GM12873 (cell line): ENCODE measurements around the gene AHDC1.

Source experiments
- CTCF ChIP-seq: IDR thresholded peaks from 2 replicates; pipeline ENCODE4 v1.5.1; 2012; ENCODE audit warnings: low read depth, mild to moderate bottlenecking, moderate library complexity, low read length, control low read depth; ENCODE audit not compliant: insufficient read depth; ENCODE audit errors: missing control alignments

Gene AHDC1

GRCh38 chr1:27630859-27631491 lies 27.0 kb upstream of the AHDC1 start:
- no peak for TF ChIP-seq CTCF

- TF ChIP-seq CTCF: no peak
Measured at GRCh38 chr1:27628712-27629111, 24.8 kb upstream of the AHDC1 start.

GRCh38 chr1:27627061-27627460 lies 23.1 kb upstream of the AHDC1 start:
- TF ChIP-seq CTCF: no peak

- TF ChIP-seq CTCF: no peak
Measured at GRCh38 chr1:27626031-27626935, 22.3 kb upstream of the AHDC1 start.

- no peak for TF ChIP-seq CTCF
Measured at GRCh38 chr1:27624467-27625178, 20.7 kb upstream of the AHDC1 start.

- no peak for TF ChIP-seq CTCF
Measured at GRCh38 chr1:27623327-27624212, 19.6 kb upstream of the AHDC1 start.
